HG02642 (cell line): ENCODE data around the gene WDR5.

Experiments
- ATAC-seq: cut with Tn5 transposase; IDR thresholded peaks from one replicate; pipeline ENCODE4 v1.9.1; 2021; ENCODE audit warnings: mild to moderate bottlenecking; ENCODE audit not compliant: unreplicated experiment, poor library complexity

The WDR5 gene

GRCh38 chr9:134157378-134157885 is 21.6 kb downstream of the WDR5 start:
- ATAC-seq: no peak

GRCh38 chr9:134158242-134158641 is 22.4 kb downstream of the WDR5 start:
- no peak for ATAC-seq

- ATAC-seq: no peak
Observed at GRCh38 chr9:134158753-134159392, 23.0 kb downstream of the WDR5 start.

- no peak for ATAC-seq
Observed at GRCh38 chr9:134159566-134160245, 23.8 kb downstream of the WDR5 start.

GRCh38 chr9:134161647-134162046 is 25.8 kb downstream of the WDR5 start:
- ATAC-seq: no peak

- no peak for ATAC-seq
Observed at GRCh38 chr9:134162212-134162775, 26.4 kb downstream of the WDR5 start.

GRCh38 chr9:134162926-134163370 is 27.1 kb downstream of the WDR5 start:
- no peak for ATAC-seq

- no peak for ATAC-seq
Observed at GRCh38 chr9:134163371-134164196, 27.7 kb downstream of the WDR5 start.

GRCh38 chr9:134164879-134165278 is 29.0 kb downstream of the WDR5 start:
- ATAC-seq: no peak

- ATAC-seq: no peak
Observed at GRCh38 chr9:134165357-134166315, 29.8 kb downstream of the WDR5 start.

- no peak for ATAC-seq
Observed at GRCh38 chr9:134166374-134166773, 30.5 kb downstream of the WDR5 start.

- no peak for ATAC-seq
Observed at GRCh38 chr9:134167530-134167931, 31.6 kb downstream of the WDR5 start.

GRCh38 chr9:134168757-134169550 is 33.1 kb downstream of the WDR5 start:
- no peak for ATAC-seq

- no peak for ATAC-seq
Observed at GRCh38 chr9:134169724-134170401, 34.0 kb downstream of the WDR5 start.

- no peak for ATAC-seq
Observed at GRCh38 chr9:134170532-134171315, 34.8 kb downstream of the WDR5 start.

- no peak for ATAC-seq
Observed at GRCh38 chr9:134171316-134172197, 35.7 kb downstream of the WDR5 start.
